ENCODE data around the gene KAT6B.
"Not testable (repeated sequence)": the region's sequence is repeated elsewhere in the genome, so short reads cannot be mapped to it uniquely, and the experiment has no call there.

KAT6B gene

DNA sequence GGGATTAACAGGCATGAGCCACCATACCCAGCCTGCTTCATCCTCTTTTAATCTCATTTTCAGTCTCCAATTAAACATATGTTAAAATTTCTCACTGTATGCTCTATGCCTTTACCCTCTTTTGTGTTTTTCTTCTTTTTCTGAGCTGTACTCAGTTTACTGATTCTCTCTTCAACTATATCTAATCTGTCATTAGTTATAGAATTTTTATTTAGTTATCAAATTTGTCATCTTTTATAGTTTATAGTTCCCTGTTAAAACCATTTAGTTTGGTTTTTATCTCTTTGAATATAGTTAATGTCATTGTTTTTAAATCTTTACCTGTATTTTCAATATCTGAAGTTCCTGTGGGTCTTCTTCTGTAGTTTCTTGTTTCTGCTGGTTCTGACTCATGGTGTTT lies 93.3 kb downstream of the KAT6B start:
- DNase-seq (ENCODE audit: low read depth, low spot score) = no peak

DNA sequence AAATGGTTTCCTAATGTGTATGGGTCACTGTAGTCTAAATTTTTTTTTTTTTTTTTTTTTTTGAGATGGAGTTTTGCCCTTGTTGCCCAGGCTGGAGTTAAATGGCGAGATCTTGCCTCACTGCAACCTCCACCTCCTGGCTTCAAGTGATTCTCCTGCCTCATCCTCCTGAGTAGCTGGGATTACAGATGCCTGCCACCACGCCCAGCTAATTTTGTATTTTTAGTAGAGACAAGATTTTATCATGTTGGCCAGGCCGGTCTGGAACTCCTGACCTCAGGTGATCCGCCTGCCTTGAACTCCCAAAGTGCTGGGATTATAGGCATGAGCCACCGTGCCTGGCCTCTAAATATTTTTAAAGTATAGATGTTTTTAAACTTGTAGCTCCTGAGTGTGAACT lies 94.7 kb downstream of the KAT6B start:
- not testable (repeated sequence) for DNase-seq (ENCODE audit: low read depth, low spot score)

DNA sequence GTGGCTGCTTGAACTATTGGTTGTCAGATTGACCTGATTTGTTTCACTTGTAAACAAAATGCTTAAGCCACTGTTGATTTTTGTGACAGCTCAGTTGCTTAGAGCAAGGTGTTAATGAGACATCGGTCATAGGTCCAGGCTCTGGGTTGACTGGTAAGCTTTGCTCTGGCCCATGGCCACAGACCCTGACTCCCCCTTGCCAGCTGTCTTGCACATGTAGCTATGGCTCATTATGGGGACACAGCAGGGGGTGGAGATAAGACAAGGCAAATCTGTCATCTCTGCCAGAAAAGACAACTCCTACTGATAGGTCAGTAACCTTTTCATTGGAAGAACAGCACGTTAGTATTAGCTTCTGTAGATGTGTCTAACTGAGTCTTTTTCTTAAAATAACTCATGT lies 95.3 kb downstream of the KAT6B start:
- DNase-seq (ENCODE audit: low read depth, low spot score) = peak; percentile 29

DNA sequence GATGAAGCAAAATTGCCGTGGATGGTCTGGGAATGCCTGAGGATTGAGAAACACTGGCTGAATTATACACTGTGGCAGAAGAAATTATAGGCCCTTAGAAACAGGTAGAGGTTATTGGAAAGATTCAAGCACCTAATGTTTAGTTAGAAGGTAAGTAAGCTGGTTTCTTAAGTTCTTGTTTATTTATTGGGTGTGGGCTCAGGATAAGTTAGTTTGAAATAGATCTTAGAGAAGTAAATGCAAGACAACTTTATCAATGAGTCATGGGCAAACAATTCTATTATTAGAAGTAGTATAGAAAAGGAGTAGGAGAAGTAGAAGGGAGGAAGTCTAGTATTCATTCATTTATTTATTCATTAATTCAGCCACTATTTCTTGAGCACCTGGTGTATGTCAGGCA lies 96.5 kb downstream of the KAT6B start:
- no peak for DNase-seq (ENCODE audit: low read depth, low spot score)

DNA sequence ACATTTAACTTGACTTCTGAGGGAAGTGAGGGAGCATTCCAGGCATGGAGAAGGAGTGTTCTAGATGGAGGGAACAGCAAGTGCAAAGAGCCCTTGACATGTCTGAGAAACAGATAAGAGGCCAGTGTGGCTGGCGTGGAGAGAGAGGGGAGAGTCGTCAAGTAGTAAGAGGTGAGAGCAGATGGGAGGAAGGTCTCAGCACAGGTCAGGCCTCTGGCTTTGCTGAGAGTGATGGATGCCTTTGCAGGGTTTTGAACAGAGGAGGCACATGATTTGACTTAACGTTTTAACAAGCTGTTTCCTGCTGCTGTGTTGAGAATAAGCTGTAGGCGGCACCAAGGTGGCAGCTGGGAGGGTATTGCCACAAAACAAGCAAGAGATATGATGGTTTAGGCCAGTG lies 97.2 kb downstream of the KAT6B start:
- no peak for DNase-seq (ENCODE audit: low read depth, low spot score)

DNA sequence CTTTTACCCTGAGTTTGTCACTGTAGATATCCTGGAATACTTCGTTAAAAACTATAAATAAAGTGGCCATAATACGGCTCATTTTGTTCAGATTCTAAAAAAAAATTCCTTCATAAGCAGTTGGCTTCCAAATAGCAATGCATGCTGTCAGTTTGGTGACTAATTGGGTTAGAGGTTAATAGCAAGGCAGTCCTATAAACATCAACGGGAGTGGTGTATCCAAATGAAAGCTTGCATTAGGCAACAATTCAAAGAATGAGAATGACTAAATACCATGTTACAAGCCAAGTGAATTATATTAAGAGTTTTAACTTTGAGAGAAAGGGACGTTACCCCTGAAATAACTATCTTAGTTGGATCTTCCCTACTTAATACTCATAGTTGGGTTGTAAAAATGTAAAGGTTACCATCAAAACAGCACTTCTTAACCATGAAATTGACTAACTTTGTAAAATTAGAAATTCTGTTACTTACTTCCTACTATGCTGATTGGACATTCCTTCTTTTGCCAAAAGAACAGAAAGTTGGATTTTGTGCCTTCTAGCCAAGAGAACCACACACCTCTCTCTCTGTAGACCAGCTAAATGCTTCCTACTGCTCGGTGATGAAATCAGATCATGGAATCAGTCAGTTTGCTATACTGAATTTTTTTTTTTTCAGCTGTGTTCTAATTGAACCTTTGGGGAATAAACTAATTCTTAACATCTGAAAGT lies 98.0 kb downstream of the KAT6B start:
- no peak for DNase-seq (ENCODE audit: low read depth, low spot score)

DNA sequence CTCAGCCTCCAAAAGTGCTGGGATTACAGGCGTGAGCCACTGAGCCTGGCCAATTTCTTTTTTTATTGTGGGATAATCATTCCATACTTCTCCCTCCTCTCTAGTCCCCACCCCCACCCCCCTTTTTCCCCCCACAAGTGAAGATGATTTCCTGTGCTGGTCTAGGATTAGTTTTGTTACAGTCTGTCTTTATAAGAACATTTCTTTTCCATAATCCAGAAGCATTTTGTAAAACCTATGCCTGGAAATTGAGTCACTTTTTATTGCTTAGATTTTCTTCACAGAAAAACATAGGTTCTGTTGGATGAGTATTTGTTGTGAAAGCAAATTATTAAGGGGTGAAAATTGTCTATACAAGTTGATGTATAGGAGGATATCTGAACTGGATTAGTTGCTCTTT lies 98.9 kb downstream of the KAT6B start:
- DNase-seq (ENCODE audit: low read depth, low spot score) = no peak

DNA sequence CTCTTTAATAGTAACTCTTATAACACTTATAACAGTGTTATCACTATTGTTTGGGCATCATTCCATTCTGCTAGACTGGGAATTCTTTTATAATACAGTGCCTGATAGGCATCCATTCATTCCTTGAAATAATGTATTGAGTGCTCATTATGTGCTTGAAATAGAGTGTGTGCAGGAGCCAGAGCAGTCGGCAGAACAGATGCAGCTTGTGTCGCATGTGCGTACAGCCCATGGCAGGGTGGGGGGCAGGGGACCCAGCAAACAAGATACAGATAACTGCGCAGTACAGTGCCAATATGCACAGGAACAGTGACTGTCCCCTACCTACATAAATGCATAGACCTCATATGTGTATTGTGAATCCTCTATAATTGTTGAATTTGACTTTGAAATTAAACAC lies 99.3 kb downstream of the KAT6B start:
- DNase-seq (ENCODE audit: low read depth, low spot score) = no peak

DNA sequence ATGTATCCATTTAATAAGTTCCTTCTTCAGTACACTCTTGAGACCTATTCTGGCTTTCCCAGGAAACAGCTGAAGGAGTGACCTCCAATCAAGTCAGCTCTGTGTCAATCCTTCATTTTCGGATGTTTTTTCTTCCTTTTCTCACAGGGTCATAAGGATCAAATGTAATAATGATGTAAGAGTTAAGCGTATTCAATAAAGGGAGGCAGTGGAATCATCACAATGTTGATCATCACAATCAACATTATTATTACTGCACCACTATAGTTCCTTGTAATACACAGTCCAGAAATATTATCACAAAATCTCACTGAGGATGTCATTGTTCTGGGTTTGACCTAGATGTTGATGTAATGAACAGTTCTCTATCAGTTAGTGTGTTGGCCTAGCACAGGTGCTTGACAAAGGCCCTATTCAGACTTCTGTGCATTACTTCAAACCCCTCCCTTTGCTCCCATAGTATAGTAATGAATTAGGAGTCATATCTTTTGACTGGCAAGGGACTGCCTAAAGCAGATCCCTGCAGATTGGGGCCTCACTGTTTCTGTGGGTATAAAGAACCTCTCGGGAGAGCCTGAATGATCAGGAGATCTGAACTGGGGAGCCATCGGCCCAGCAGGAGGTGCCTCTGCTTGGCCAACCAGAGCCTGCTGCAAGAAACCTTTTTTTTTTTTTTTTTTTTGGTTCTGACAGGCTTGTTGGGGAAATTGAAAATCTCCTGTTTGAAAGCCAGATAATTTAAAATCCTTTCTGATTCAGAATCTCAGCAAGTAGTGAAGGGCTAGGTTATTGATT lies 100.6 kb downstream of the KAT6B start:
- DNase-seq (ENCODE audit: low read depth, low spot score) = no peak

DNA sequence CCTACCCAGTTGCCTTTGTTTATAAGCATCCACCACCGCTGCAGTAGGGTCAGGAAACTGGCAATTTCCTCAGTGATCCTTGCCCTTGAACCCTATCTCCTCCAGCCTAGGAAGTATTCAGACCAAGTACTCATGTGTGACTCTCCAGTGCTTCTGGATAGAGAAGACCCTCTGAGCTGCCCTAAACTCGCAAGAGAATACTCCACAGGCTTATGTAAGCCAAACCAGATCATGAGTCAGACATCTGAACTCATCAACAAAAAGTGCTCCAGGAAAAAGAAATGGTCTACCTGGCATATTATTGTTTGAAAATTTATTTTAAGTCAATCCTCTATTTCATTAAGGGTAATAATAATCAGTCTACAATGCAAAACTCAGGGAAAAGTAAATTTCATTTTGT lies 101.3 kb downstream of the KAT6B start:
- no peak for DNase-seq (ENCODE audit: low read depth, low spot score)

DNA sequence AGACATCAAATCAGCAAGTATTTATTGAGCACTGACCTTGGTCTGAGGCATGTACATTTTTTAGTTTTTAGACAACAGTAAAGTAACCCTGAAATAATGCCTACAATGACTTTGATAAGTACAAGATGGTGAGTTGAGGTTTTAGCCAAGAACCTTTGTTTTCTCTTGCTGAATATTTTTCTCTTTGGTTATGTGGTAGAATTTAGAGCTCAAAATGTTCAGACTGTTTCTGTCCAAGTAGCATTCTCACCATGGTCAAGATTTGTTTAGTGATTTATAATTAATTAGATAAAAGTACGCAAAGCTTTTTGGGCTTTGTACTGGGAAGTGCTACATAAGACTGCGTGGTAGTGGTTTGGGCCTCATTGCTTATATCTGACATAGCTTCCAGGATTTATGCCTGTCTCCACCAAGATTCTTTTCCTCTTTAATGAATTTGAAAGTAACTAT lies 102.4 kb downstream of the KAT6B start:
- no peak for DNase-seq (ENCODE audit: low read depth, low spot score)

DNA sequence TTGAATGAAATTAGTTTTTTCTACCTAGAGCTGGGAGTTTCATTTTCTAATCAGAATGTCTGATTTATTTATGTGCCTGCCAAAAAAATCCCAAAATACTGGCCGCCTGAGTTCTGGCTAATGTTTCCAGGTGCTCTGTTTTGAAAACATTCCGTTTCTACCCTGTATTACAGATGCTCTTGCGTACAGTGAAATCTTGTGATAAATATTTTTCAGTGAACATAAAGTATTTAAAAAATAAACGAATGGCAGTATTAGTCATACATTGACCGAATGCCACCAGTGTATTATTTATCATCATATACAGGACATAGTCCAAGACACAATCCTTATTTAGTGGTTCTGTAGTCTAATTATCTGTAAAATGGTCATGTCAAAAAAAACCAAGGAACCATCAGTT lies 102.8 kb downstream of the KAT6B start:
- DNase-seq (ENCODE audit: low read depth, low spot score) = no peak

DNA sequence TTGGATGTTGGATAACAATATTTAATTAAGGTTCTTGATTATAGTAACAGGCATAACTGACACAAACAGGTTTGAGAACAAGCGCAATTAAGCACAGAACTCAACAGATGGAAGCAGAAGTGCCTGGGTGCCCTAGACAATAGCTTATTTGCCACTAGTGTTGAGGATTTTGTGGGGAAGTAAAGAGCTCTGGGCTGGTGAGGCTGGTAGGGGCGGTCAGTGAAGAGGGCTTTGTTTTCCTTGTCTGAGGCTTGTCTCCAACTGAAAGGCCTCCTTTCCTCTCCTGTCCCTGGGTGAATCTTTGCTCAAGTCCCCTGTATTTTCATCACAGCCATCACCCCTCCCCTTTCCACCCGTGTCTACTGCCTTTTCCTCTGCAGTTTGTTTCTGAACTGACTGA lies 104.6 kb downstream of the KAT6B start:
- no peak for DNase-seq (ENCODE audit: low read depth, low spot score)

DNA sequence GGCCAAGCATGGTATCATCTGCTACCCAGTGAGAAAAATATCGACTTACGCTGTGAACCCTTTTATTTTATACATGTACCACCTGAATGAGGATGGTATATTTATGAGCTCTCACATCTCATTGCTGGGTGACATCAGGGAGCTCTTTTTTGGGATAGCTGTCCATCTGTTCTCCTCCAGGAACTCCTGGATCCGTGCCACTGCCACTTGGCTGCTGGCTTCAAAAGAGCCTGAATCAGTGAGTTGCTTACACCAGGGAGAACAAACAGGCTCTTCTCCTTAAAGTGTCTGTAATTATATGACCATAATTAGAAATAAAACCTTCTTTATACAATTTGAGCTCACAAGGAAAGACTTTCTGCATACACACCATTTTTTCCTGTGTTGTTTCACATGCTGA lies 106.2 kb downstream of the KAT6B start:
- no peak for DNase-seq (ENCODE audit: low read depth, low spot score)

DNA sequence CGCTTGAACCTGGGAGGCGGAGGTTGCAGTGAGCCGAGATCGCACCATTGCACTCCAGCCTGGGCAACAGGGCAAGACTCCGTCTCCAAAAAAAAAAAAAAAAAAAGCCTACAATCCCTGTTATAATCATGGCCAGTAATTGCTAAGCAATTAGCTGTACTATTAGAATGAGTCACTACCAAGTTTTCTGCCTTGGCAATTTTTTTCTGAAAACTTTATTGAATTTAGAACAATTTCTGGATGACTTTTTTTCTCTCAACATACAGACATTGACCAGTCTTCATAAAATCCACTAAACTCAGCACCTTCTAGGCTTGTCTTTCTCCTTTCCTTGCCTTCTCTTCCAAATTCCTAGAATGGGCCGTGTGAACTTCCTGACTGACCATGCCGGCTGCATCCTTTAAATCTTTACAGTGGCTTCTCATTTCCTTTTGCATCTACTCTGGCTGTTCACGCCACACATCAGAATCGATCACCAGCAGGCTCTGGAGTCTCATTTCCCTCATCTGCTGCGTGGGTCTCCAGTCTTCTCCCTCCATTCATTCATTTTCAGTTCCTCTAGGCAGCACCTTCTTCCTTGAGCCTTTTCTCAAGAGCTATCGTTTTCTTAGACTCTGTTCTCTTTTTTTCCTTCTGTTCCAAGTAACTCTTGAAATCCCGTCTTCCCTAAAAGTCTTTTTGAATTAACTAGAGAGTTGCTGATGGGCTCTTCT lies 107.9 kb downstream of the KAT6B start:
- DNase-seq (ENCODE audit: low read depth, low spot score) = no peak

DNA sequence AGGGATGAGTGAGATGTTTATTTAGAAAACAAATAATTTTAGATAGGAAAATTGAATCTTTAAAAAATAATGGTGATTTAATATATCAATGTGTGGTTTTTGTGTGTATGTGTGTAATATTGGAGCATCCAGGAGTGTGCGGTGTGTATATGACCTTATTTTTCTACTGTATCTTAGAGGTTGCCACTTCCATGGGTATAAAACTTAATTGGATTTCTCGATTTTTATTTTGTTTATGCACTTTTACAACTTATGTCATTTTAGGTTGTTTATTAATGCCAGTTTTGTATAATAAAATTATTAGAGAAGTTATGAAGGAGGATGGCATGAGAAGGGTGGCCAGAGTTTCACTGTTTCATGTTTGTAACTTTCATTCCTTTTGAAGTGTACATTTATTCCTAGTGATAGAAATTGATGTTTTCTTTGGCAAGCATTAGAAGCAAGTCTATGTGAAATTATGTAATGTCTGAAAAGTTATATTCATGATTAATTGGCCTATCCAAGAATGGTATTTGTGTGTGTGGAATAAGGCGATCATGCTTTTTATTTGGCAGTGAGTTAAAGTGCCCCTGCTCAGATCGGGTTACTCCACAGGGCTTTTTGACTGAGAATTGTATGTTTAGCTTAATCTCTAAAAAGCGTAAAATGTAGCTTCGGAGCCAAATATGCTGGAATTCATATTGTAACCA lies 110.3 kb downstream of the KAT6B start:
- no peak for DNase-seq (ENCODE audit: low read depth, low spot score)

DNA sequence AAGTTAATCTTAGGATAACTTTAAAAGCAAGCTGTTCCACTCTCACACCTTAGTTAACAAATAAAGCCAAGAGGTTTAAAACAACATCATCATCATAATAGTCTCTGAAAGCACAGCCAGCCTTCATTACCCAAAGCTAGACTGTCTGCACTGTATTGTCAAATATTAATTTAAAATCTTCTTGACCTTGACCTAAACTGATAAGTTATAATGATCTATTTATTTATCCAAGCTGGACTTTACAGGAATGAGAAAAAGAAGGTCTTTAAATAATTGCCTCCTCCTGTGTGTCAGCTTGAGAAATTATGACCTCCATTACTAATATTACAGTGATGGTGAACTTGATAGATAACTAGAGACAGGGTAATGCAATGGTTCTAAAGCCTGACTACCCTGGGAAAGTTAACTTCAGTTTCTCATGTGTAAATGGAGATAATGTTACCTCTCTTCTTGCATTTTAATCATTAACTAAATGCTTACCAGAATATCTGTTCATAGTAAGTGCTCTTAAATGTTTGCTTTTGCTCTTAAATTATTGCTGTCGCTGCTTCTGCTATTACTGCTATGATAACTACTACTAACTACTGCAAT lies 111.0 kb downstream of the KAT6B start:
- no peak for DNase-seq (ENCODE audit: low read depth, low spot score)

DNA sequence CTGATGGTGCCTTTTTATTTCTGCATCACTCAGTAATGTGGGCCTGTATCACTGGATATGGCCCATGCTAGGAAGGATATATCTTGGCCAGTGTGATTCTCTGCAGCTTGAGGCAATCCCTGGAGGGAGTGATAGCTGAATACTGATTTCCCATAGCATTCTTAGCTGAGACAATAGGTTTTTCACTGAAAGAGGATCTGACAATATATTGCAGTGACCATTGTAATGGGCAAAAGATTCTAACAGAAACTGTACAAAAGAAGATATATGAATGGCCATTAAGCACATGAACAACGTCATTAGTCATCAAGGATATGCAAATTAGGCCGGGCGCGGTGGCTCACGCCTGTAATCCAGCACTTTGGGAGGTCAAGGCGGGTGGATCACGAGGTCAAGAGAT lies 117.8 kb downstream of the KAT6B start:
- no peak for DNase-seq (ENCODE audit: low read depth, low spot score)

DNA sequence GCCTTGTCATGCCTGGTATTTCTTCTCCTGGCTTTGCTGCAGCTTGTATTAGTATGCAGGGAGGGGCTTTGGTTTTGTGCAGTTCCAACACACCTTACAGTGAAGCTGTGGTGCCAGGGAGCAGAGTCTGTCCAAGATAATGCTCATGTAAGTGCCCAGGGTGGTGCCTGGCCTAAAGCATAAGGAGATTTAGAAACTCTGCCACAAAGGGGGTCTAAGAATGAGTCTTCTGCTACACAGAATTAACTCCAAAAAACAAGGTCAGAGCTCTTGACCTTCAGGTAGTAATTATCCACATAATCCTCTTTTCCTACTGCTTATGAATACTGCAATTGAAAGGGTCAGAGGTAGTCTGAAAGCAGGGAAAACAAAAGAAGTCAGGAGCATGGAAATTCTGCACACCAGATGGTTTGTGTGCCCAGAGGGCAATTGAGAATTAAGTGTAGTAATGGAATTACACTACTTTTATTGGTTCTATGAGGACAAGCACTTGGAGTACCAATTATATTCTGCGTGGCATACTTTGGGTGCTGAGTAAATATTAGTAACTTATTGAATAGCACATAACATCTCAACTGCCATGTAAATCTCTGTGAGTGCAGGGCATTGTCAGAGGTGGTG lies 121.5 kb downstream of the KAT6B start:
- DNase-seq (ENCODE audit: low read depth, low spot score) = no peak

DNA sequence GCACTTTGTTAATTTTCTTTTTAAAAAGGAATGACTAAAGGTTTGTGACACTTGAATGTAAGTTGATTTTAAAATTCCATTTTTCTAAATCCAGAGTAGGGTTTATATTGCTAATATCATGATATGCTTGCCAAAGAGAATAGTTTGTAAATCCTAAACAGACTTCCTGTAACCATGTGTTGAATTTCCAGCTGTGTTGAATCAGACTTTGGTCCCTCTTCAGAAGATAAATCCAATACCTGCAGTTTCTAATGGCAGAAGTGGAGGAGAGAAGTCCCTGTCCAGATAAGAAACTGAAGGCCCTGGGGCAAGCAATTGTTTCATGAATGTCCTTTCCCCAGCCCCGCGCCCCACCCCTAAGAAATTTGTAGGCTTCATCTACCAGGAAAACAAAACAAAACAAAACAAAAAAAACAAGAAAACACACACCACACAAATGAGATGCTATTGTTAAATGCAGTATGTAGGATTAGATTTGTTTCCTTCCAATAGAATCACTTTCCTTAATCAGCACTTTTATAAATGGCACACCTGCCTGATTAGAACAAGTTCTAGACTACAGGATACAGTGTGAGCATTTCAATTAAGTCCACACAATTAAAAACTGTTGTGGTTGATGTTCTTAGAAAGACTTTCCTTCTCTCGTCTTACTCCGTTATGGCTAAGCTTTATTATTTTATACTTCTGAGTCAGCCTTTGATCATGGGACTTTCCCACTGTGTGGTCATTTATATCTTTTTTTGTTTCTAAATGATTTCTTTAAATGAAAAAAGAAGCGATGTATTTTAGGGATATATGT lies 122.8 kb downstream of the KAT6B start:
- no peak for DNase-seq (ENCODE audit: low read depth, low spot score)

All from brain pericyte (primary cell).